ENCODE measurements around the gene MFSD6.

MFSD6 gene

DNA sequence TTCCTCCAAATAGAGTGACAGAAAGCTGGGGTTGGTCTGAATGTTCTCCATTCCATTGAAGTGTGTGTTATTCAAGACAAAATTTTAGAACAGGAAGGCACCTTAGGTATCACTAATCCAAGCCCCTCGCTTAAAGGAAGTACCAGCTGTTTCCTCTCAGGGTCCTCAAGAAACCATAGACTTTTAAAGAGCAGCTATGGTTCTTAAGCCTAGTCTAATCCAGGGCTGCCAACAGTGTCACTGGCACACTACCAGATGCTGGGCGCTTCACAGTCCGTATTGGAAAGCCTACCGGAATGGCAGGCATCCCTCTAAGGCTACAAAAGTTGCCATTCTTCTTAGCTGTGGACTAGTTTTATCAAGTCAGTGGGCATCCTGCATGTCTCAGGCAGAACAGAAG lies 124.4 kb downstream of the MFSD6 start:
- DNase-seq (ENCODE audit: low read depth) = no peak

DNA sequence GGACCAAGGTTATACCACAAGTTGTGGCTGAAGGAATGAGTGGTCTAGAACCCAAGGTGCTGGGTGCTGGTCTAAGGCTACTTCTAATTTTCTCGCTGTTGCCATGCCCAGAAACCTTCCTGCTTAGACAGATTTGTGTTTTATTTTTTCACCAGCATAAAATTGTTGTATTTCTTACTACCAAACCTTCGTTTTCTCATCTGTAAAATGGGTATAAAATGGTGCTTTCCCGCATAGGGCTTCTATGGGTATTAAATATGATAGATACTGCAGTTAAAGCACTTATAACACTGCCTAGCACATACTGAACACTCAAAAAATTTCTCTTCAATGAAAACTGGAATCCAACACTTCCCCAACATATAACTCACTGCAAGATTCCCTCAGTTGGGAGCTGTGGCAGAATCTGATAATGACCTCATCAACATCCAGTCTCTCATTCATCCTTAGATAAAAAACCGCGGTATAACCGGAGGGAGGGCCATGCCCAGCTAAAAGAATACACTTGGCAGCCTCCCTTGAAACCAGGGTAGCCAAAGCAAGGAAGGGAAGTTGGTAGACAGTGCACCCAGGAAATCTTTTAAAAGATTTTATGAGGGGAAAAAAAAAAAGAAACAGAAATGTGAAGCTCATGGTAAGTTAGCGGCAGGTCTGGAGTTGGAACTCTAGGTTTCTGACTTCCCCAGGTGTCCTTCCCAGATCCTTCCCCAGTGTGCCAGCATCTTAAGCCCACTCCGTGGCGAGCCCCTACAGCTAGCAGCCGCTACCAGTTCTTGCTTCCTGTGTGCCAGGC lies 125.2 kb downstream of the MFSD6 start:
- DNase-seq (ENCODE audit: low read depth) = no peak

DNA sequence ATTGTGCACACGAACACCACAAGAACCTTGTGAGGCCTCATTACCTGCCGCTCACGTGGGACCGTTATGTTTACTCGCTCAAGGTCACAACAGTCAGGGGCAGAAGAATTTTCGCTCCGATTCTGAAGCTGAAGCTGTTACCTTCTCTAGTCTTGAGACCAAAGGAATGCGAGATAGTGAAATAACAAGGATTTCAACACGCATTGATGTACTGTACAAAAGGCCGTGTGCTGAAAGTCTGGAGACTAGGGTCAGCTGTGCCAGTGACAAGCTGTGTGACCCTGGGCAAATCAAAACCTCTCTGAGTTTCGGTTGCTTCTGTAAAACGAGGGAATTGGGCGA lies 125.8 kb downstream of the MFSD6 start:
- peak; percentile 17 for DNase-seq (ENCODE audit: low read depth)

DNA sequence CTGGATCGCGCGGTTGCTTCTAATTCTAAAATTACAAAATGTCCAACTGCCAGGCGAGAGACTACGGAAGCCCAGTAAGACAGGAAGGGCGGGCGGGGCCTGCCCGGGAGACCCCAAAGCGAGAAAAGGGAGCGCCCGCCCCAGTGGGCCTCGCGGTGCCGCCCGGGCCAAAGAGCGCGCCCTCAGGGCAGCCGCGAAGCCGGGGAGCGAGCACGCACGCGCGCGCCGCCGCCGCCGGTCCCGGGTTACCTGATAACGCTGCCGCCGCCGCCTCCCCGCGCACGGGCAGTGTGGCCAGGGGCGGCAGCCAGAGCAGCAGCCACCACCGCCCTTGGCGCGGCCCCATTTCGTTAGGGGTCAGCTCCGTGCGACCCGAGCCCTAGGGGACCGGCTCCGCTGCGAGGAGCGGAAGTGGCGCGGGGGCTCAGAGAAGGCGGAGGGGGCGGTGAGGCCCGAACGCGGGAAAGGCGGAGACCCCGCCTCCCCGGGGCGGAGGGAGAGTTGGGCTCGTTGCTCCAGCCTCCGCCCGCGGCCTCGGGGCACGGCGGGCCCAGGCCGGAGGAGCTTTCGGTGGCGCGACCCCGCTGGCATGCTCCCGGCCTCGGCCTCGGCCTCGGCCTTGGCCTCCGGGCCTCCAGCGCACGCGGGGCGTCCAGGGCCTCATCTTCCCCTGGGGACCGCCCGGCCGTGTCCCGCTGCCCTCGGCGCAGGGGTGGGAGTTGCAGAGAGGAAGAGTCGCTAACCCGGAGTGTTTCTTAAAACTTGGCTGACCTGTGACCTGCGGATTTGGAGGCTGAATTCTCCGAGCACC lies 126.4 kb downstream of the MFSD6 start, which contains the start of gene NEMP2:
NEMP2 (minus strand) TSS at position 413 of the 811 bp plus-strand sequence; CDS start at position 346, 67 bp downstream.
- DNase-seq (ENCODE audit: low read depth) = peak; percentile 80

DNA sequence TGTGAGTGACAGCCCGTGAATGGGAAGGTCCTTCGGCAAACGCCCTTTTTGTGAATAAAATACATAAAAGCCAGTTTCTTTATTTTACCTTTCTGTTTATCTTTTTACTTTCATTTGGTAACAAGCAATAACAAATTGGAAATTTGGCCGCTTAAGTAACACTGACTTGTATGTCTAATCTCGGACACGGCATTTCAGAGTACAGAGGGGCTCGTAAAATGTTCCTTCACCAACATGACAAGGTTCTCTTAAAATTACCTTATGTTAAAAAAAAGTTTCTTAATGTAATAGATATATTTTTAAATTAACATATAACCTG lies 126.9 kb downstream of the MFSD6 start:
- no peak for DNase-seq (ENCODE audit: low read depth)

DNA sequence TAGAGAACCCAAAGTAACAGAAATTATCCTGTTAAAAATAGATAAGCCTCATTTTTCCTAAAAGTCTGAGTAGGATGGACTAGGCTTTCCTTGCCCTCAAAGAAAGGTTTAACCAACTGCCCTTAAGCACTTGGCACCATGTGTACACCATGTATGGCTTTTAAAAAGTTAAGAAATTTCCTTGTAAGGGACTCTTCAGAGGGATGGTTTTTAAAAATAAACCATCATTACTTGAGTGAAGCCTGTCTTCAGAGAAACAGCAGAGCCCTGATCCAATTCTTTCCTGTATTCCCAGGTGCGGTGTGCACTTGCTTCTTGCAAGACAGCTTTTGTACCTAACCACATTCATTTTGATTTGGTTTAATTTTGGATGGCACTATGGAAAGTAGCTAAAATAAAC lies 127.4 kb downstream of the MFSD6 start:
- DNase-seq (ENCODE audit: low read depth) = no peak

DNA sequence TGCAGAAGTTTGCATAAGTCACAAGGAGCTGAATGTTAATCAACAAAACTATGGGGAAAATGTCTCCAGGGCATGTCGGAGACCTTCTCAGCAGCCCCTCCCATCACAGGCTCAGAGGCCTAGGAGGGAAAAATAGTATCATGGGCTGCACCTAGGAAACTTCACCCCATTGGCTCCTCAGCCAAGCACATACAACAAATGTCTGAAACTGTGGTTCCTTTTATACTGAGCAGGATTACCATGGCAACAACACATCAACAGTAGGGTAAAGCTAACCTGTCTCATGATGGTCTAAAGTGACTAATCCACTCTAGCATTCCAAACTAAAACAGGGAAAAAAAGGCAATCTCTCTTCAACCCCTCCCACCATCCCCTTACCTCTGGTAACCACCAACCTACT lies 129.6 kb downstream of the MFSD6 start:
- DNase-seq (ENCODE audit: low read depth) = no peak

DNA sequence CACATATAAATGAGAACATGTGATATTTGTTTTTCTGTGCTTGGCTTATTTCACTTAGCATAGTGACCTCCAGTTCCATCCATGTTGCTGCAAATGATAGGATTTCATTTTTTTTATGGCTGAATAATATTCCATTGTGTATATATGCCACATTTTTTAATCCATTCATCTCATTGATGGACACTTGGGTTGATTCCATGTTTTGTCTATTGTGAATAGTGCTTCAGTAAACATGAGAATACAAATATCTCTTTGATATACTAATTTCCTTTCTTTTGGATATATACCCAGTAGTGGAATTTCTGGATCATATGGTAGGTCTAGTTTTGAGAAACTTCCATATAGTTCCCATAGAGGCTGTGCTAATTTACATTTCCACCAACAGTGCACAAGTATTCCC lies 130.0 kb downstream of the MFSD6 start:
- DNase-seq (ENCODE audit: low read depth) = no peak

DNA sequence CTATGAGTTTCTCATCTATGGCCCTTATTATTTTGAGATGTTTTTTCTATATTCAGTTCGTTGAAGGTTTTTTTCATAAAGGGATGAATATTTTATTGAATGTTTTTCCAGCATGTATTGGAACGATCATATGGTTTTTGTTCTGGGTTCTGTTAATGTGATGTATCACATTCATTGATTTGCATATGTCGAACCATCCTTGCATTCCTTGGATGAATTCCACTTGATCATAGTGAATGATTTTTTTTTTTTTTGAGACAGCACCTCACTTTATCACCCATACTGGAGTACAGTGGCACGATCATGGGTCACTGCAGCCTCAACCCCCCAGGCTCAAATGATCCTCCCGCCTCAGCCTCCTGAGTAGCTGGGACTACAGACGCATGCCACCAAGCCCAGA lies 131.9 kb downstream of the MFSD6 start:
- no peak for DNase-seq (ENCODE audit: low read depth)

DNA sequence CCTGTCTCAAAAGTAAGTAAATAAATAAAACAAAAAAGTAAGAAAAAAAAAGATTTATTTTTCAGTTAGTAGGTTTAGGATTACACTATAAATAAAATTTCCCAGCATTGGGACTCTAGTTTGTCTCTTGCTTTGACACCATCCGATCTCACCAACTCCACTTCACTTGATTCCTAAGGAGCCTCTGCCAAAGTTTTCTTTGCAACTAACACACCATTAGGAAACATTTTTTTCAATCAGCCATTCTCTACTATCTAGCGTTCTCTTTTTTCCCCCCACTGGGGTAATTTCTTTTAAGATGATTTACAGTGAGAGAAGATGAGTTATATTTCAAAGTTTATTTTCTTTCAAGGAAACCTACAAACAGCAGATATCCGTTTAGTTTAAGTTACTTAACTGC lies 136.9 kb downstream of the MFSD6 start:
- no peak for DNase-seq (ENCODE audit: low read depth)

DNA sequence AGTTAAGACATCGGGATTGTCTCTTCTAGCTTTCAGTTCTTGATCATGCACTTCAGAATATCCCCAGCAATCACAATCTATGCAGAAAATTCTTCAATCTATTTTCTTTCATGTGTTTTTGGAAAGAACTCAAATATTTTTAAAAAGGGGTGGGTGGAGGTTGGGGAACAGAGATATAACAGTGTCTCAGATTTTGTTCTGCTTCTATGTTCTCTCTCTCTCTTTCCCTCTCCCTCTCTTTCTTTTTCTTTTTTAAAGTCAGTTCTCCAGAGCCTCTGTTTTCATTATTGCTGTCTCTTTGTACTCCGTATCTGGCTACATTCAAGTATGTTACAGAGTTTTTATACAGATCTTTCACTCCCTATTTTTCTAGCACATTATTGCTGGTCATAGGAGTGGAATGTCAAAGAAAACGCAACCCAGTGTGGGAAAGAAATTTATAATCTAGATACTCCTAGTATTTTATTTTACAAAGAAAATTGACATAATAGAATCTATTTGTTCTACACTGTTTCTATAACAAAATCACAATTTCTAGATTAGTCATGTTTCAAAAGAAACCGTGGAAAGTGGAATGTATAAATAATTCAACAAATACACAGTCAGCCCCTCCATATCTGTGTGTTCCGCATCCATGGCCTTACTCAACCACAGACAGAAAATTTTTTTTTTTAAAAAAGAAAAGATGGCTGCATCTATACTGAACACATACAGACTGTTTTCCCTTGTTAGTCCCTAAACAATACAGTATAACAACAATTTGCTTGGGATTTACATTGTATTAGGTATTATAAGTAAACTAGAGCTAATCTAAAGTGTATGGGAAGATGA lies 137.6 kb downstream of the MFSD6 start:
- DNase-seq (ENCODE audit: low read depth) = no peak

DNA sequence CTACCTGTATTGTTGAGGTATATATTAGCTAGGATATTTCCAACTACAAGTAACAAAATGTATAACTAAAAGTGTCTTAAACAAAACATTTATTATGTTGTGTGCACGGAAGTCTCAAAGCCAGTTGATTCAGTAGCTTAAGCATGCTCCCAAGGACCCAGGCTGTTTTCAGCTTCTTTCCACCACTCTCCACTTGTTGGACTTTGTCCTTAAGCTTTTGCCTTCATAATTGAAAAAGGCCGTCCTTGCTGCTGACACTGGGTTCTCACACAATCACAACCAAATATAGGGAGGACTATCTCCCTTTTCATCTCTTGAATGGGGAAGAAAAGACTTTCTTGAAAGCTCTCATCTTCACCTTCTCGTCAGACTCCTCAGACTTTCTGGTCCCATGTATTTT lies 138.6 kb downstream of the MFSD6 start:
- DNase-seq (ENCODE audit: low read depth) = no peak

DNA sequence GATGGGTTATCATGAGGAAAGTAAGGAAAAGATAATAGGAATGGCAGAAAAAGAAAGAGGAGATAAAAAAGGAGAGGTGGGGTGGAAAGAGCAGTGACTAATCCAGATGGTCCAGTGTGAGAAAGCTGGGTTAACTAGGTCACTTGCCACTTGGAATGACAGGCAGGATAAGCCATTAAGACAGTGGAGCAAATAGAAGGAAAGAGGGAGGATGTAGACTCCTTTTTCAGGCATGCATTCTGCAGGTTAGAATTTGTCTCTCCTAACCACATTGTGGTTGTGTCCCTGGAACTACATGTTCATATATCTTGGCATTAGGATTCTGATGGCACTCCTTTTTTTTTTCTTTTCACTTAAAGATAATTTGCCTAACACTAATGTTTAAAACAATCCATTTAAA lies 139.7 kb downstream of the MFSD6 start:
- no peak for DNase-seq (ENCODE audit: low read depth)

DNA sequence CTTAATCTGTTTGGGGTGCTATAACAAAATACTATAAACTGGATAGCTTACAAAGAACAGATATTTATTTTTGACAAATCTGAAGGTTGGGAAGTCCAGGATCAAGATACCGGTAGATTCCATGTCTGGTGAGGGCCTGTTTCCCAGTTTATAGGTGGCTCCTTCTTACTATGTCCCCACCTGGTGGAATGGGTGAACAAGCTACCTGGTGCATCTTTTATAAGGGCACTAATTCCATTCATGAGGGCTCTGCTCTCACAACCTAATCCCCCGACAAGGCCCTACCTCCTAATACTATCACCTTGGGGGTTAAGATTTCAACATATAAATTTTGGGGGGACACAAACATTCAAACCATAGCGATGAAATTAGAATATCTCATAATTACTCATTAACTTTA lies 142.0 kb downstream of the MFSD6 start:
- DNase-seq (ENCODE audit: low read depth) = no peak
